ENCODE results near the gene SREBF2.

Gene SREBF2

DNA sequence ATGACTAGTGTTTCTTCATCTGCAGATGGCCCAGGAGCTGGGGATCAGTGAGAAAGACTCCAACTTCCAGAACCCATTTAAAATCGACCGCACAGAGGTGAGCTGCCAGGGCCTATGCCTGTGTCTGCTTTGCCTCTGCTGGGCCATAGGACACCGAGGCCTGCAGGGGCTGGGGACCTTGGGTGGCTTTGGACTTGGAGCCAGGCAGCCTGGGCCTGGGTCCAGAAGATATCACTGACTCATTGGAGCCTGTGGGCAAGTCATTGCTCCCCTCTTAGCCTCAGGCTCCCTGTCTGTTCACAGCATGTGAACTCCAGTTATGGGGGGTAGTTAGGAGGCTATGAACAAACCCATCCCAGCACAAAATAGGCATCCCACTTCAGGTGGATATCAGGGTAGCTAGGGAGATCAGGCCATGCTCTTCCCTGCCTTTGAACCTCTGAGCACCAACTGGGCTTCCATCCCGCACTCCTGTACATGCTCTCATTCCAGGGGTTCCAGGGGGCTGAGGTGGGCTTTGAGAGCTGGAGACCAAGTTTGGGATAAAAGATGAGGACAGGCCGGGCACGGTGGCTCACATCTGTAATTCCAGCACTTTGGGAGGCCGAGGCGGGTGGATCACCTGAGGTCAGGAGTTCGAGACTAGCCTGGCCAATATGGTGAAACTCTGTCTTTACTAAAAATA lies 19.0 kb upstream of the SREBF2 start:
- DNase-seq (ENCODE audit: low read depth): no peak
- TF ChIP-seq, protein P1, sequence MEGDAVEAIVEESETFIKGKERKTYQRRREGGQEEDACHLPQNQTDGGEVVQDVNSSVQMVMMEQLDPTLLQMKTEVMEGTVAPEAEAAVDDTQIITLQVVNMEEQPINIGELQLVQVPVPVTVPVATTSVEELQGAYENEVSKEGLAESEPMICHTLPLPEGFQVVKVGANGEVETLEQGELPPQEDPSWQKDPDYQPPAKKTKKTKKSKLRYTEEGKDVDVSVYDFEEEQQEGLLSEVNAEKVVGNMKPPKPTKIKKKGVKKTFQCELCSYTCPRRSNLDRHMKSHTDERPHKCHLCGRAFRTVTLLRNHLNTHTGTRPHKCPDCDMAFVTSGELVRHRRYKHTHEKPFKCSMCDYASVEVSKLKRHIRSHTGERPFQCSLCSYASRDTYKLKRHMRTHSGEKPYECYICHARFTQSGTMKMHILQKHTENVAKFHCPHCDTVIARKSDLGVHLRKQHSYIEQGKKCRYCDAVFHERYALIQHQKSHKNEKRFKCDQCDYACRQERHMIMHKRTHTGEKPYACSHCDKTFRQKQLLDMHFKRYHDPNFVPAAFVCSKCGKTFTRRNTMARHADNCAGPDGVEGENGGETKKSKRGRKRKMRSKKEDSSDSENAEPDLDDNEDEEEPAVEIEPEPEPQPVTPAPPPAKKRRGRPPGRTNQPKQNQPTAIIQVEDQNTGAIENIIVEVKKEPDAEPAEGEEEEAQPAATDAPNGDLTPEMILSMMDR (IDR thresholded peaks at IDR 0.05; ENCODE audit: low read depth, low read length, missing control alignments): no peak
- in situ Hi-C loops (cut with HindIII; ENCODE audit: low sequenced_read_pairs): no loop called here
- no peak overlapping the region for H3K4me3 ChIP-seq (ENCODE audit: low read depth, low read length)

GRCh38 chr22:41815716-41816115 lies 17.2 kb upstream of the SREBF2 start:
- TF ChIP-seq, protein P1 (IDR thresholded peaks at IDR 0.05; ENCODE audit: low read depth, low read length, missing control alignments): no peak
- in situ Hi-C loops (cut with HindIII; ENCODE audit: low sequenced_read_pairs): no loop called here
- H3K4me3 ChIP-seq (ENCODE audit: low read depth, low read length): no peak overlapping the region
- no peak for DNase-seq (ENCODE audit: low read depth)

DNA sequence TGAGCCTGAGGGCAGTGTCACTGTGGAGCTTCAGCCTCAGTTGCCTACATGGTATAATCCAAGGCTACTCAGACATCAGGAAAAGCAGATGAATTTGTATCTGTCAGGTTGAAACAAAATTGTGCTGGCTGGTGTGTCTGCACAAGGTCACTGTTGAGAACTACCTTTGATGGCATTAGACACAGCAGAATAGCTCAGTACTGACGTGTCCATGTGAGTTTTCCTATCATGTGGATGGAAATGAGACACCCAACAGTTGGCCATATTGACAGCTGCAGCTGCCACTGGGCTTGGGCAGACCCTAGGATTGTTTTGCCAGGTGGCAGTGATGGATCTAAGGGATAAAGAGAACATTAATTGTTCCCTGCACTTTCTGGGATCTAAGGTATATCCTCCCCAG lies 16.7 kb upstream of the SREBF2 start:
- in situ Hi-C loops (cut with HindIII; ENCODE audit: low sequenced_read_pairs): no loop called here
- H3K4me3 ChIP-seq (ENCODE audit: low read depth, low read length): no peak overlapping the region
- DNase-seq (ENCODE audit: low read depth): no peak
- TF ChIP-seq, protein P1 (IDR thresholded peaks at IDR 0.05; ENCODE audit: low read depth, low read length, missing control alignments): no peak

DNA sequence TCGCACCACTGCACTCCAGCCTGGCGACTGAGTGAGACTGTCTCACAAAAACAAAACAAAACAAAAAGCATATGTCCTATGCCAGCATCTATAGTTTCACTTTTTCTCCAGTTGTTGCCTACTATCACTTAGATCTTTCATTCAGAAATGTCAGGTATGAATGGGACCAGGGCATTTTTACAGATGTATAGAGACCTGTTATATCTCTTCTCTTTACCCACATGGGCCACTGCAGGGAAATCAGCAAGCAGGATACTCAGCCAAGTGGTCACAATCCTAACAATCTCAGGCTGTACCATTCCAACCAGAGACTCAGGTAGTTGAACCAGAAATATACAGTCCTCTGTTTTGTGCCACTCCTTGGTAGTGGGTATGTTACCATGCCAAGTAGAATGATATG lies 16.0 kb upstream of the SREBF2 start:
- no peak overlapping the region for H3K4me3 ChIP-seq (ENCODE audit: low read depth, low read length)
- TF ChIP-seq, protein P1 (IDR thresholded peaks at IDR 0.05; ENCODE audit: low read depth, low read length, missing control alignments): no peak
- in situ Hi-C loops (cut with HindIII; ENCODE audit: low sequenced_read_pairs): no loop called here
- no peak for DNase-seq (ENCODE audit: low read depth)

DNA sequence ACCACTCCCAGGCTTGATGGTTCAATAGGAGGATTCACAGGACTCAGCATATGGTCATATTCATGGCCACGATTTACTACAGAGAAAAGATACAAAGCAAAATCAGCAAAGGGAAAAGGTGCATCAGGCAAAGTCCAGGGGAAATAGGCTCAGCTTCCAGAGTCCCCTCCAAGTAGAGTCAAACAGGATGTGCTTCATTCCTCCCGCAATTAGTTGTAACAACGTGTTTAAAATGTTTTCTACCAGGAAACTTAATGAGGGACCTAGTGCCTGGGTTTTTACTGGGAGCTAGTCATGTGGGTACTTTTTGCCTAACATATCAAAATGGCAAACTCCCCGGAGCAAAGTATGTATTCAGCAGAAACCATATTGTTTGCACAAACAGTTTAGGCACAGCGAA lies 14.9 kb upstream of the SREBF2 start:
- H3K4me3 ChIP-seq (ENCODE audit: low read depth, low read length): no peak overlapping the region
- no peak for DNase-seq (ENCODE audit: low read depth)
- in situ Hi-C loops (cut with HindIII; ENCODE audit: low sequenced_read_pairs): no loop called here
- TF ChIP-seq, protein P1 (IDR thresholded peaks at IDR 0.05; ENCODE audit: low read depth, low read length, missing control alignments): no peak

- no peak for DNase-seq (ENCODE audit: low read depth)
- H3K4me3 ChIP-seq (ENCODE audit: low read depth, low read length): no peak overlapping the region
- in situ Hi-C loops (cut with HindIII; ENCODE audit: low sequenced_read_pairs): no loop called here
- TF ChIP-seq, protein P1 (IDR thresholded peaks at IDR 0.05; ENCODE audit: low read depth, low read length, missing control alignments): no peak
Observed at GRCh38 chr22:41818596-41818995, 14.3 kb upstream of the SREBF2 start.
